ENCODE data around the gene RPAP3. TPM values are rescaled to one million over a fixed set of nuclear protein-coding genes. Genes with fewer than 3 reads are reported as not detected.

The RPAP3 gene
- 31.7 and 39.9 TPM in 2 replicates for total RNA-seq (ENCODE audit: low replicate concordance)
- long read RNA-seq, full-length matches to known transcripts: 42 of 57 reads
- long read RNA-seq, partial matches to known transcripts: 10 of 57 reads
- long read RNA-seq, other reads (novel, unspliced or antisense): 5 of 57 reads

GRCh38 chr12:47705566-47706425, at the start of gene RPAP3:
TSS of gene RPAP3 (minus strand) at chr12:47706030. CDS start at chr12:47702840, 3,190 bp downstream.
- Mint-ChIP-seq H3K9me3 (no peaks in the 10 kb centered on the region), H3K4me1 (ENCODE audit: unreplicated experiment) (peaks cover 22% of the 10 kb centered on the region), H3K36me3 (peaks cover 1% of the 10 kb centered on the region), H3K27me3 (no peaks in the 10 kb centered on the region), H3K4me3 (peak within 1 kb of the TSS; percentile 87), H3K27ac (peak within 1 kb of the TSS; percentile 89)
- TF ChIP-seq CTCF (conservative IDR thresholded peaks at IDR 0.05): peak; percentile 84
- peak; percentile 96 for DNase-seq (ENCODE audit: extremely low spot score, unreplicated experiment)

- no peak for DNase-seq (ENCODE audit: extremely low spot score, unreplicated experiment)
- no peaks in the 10 kb centered on the region for H3K9me3 Mint-ChIP-seq
- no peak for TF ChIP-seq CTCF (conservative IDR thresholded peaks at IDR 0.05)
- H3K4me1 Mint-ChIP-seq (ENCODE audit: unreplicated experiment): peaks cover 44% of the 10 kb centered on the region
- H3K27me3 Mint-ChIP-seq: no peaks in the 10 kb centered on the region
- H3K36me3 Mint-ChIP-seq: no peaks in the 10 kb centered on the region
- peak overlapping the region; percentile 53 for H3K4me3 Mint-ChIP-seq
- H3K27ac Mint-ChIP-seq: peak overlapping the region; percentile 52
Observed at GRCh38 chr12:47754881-47755280, 49.1 kb upstream of the RPAP3 start.

GRCh38 chr12:47754126-47754525, 48.3 kb upstream of the RPAP3 start:
- DNase-seq (ENCODE audit: extremely low spot score, unreplicated experiment): no peak
- H3K27ac Mint-ChIP-seq: peak overlapping the region; percentile 52

GRCh38 chr12:47753021-47754001, 47.5 kb upstream of the RPAP3 start:
- TF ChIP-seq CTCF (conservative IDR thresholded peaks at IDR 0.05): no peak
- H3K4me3 Mint-ChIP-seq: peak overlapping the region; percentile 64
- H3K27me3 Mint-ChIP-seq: no peaks in the 10 kb centered on the region
- H3K9me3 Mint-ChIP-seq: no peaks in the 10 kb centered on the region
- peak overlapping the region; percentile 91 for H3K27ac Mint-ChIP-seq
- peaks cover 44% of the 10 kb centered on the region for H3K4me1 Mint-ChIP-seq (ENCODE audit: unreplicated experiment)
- no peaks in the 10 kb centered on the region for H3K36me3 Mint-ChIP-seq
- no peak for DNase-seq (ENCODE audit: extremely low spot score, unreplicated experiment)

More at GRCh38 chr12:47754126-47754525, 48.3 kb upstream of the RPAP3 start:
- peak overlapping the region; percentile 34 for H3K4me3 Mint-ChIP-seq
- H3K4me1 Mint-ChIP-seq (ENCODE audit: unreplicated experiment): peaks cover 44% of the 10 kb centered on the region
- H3K36me3 Mint-ChIP-seq: no peaks in the 10 kb centered on the region
- H3K9me3 Mint-ChIP-seq: no peaks in the 10 kb centered on the region
- no peak for TF ChIP-seq CTCF (conservative IDR thresholded peaks at IDR 0.05)
- H3K27me3 Mint-ChIP-seq: no peaks in the 10 kb centered on the region

GRCh38 chr12:47752552-47752951, 46.7 kb upstream of the RPAP3 start:
- peaks cover 44% of the 10 kb centered on the region for H3K4me1 Mint-ChIP-seq (ENCODE audit: unreplicated experiment)
- H3K27me3 Mint-ChIP-seq: no peaks in the 10 kb centered on the region
- no peaks in the 10 kb centered on the region for H3K9me3 Mint-ChIP-seq
- TF ChIP-seq CTCF (conservative IDR thresholded peaks at IDR 0.05): no peak
- no peak overlapping the region for H3K4me3 Mint-ChIP-seq
- H3K27ac Mint-ChIP-seq: peak overlapping the region; percentile 91
- DNase-seq (ENCODE audit: extremely low spot score, unreplicated experiment): no peak
- H3K36me3 Mint-ChIP-seq: no peaks in the 10 kb centered on the region
